Gastroesophageal sphincter (tissue), 3 donors: Measurements from ENCODE around the gene SLCO3A1.
A peak's percentile ranks its signal among the peaks of the same experiment; 100 is the strongest.

Experiments
- CTCF ChIP-seq, 4 experiments: fragments of 200-600 bp in 2 of 4; fragments of 450-650 bp in 2 of 4; sonication (generic) in 1 of 4; IDR thresholded peaks; one replicate each; pipeline ENCODE4 v1.5.1; 2017 to 2019; ENCODE audit warnings: antibody characterized with exemption in 4 of 4, mild to moderate bottlenecking in 2 of 4, moderate library complexity in 2 of 4
- POLR2AphosphoS5 ChIP-seq: sonication (generic); formaldehyde crosslinking; IDR thresholded peaks from one replicate; pipeline ENCODE4 v1.6.1; 2017; ENCODE audit warnings: antibody characterized with exemption

GRCh38 chr15:91965501-91966193 lies 112.1 kb downstream of the SLCO3A1 start:
- no peak for TF ChIP-seq CTCF (IDR thresholded peaks at IDR 0.05)
- peak; percentile 19 for TF ChIP-seq POLR2AphosphoS5
